Skin of body (tissue), 2 donors: Measurements from ENCODE around the gene RPL22. TPM values are rescaled to one million over a fixed set of nuclear protein-coding genes. Genes with fewer than 3 reads are reported as not detected.
A peak's percentile ranks its signal among the peaks of the same experiment; 100 is the strongest.

ENCODE experiments used
- DNase-seq: peaks from one replicate; lab custom pipeline; 2025; lab: John Stamatoyannopoulos, UW
- total RNA-seq: library from RNA; depleted of rRNA; stranded (reverse); fragments of >200 nt; gene quantifications from one replicate; pipeline ENCODE4 v1.2.3, GENCODE V29; 2014

RPL22 gene
- total RNA-seq, result 261 TPM

DNA sequence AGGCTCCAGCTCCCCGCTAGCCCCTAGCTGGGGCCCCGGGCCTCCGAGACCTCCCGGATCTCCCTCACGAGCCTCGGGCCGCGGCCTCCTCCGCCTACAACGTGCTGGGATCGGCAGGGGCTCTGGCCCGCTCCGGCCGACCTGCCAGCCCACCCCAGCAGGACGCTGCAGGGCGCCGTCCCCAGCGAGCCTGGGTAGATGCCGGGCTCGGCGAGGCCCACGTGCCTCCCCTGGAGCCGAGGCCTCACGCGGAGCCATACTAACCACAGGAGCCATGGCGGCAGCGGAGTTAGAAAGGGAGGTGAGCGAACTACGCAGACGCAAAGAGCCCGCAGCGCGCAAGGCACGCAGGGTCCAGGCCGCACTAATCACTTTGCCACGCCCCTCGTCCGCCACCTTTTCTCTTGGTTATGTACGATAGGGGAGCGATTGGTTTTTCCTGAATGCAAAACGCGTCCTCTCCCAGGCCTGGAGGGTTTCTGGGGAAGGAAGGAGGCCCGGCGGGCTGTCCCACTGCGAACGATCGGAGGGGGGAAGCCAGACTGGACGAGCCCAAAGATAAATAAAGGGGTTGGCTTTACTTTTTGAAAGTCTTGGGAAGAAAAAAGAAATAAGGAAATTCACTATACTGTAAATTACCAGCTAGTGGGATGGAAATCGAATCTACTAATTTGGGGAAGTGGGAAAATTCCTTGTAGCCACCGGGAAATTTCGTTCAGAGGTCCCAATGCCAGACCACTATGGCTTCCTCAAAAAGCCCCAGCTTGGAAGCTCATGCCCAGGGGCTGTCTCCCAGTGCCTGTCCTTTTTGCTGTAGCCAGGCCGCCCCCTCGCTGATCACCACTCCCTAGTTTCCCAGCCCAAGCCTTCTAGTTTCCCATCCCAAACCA is at the start of gene RPL22:
Gene RPL22, minus strand, starts transcription at position 298 of the 890 bp plus-strand sequence. Its CDS starts 22 bp downstream, at position 276.
- peak; percentile 99 for DNase-seq

GRCh38 chr1:6248161-6248776 is 48.9 kb upstream of the RPL22 start:
- DNase-seq, result no peak

DNA sequence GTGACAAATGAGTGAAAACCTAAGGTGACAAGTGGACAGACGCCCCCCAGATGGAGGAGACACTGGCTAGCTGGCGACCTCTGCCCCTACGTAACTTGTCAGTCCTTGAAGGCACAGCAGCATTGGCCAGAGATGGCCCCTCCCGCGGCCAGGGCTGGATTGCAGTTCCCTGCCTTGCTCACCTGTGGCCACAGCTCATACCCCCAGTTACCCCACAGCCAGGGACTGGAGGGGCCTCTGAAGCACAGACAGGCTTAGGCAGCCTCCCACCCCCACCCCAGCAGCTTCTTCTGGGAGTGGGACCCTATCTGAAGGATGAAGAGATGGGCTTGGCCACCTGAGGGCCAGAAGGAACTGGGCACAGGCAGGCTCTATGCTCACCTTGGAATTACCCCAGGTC is 48.3 kb upstream of the RPL22 start:
- DNase-seq, result no peak

GRCh38 chr1:6246497-6247467 is 47.4 kb upstream of the RPL22 start:
- DNase-seq, result peak; percentile 70

- DNase-seq, result no peak
Observed at GRCh38 chr1:6245869-6246496, 46.6 kb upstream of the RPL22 start.

- peak; percentile 72 for DNase-seq
Observed at GRCh38 chr1:6245086-6245868, 45.9 kb upstream of the RPL22 start.

GRCh38 chr1:6244401-6245049 is 45.1 kb upstream of the RPL22 start:
- no peak for DNase-seq

- DNase-seq, result no peak
Observed at GRCh38 chr1:6243993-6244392, 44.6 kb upstream of the RPL22 start, which contains the start of gene HES3. HES3 (plus strand) TSS chr1:6244179; CDS start chr1:6244366, 187 bp downstream.

GRCh38 chr1:6243053-6243834 is 43.8 kb upstream of the RPL22 start:
- no peak for DNase-seq

GRCh38 chr1:6241887-6242740 is 42.7 kb upstream of the RPL22 start:
- DNase-seq, result no peak

DNA sequence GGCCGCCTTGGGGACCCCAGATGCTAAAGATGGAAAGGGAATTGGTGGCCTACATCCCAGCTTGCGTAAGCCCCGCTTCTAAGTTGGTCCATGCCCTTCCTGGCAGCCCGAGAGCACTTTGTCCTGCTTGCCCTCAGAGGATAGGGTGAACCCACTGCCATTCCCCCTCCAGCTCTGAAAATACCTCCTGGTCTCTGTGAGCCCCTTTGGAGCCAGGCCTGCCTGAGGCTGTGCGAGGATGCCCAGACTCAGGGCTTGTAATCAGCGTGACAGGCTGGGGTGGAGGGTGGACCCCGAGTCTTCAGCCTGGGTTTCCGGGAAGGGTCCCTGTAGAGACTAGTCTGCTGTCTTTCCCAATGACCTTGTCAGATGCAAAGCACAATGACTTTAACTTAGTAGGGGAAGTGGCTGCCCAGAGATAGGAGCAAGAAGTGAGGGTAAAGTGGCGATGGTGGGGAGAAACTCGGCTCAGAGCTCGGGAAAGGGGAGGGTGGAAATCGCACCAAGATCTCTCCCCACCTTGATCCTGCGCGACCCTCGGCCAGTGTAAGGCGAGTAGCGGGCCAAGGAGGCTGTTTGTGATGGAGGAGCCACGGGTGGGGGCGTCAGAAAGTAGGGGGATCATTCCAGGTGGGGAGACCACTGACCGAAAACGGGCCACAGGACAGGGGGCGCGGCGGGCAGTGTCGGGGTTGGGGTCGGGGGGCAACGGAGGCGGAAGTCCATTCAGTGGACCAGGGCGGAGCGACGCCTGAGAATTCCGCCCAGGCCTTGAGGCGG is 41.9 kb upstream of the RPL22 start:
- DNase-seq, result no peak

DNA sequence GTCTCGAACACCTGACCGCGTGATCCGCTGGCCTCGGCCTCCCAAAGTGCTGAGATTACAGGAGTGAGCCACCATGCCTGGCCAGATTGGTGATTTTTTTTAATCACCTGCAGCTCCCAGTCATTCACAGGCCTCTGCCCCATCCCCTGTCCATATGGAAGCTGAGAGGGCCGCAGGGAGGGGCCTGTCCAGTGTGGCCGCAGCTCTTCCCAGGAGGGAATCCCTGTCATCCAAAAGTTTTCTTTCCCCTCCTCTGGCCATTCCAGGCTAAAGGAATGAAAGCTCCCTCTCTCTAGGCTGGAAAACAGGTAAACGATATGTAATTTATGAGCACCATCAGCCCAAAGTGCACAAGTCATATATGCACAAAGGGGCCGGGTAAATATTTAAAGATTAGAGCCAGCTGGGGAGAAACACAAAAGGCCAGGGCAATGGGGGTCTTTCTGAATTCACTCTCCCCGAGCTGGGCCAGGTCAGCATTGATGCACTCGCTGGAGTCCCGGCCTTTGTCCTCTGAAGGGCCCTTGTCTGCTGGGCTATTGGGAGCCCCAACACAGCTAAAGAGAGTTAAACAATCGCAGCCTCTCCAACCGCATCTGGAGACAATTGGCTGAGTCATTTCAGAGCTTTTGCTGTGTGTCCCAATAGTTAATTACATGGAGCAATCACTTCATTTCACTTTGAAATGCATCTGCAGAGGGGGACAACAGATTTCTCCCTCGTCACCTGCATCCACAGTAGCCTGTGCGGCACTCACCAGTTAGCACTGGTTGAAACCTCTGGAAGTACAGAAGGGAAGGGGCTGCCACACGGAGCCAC is 40.8 kb upstream of the RPL22 start:
- DNase-seq, result peak; percentile 58

GRCh38 chr1:6239213-6239752 is 39.9 kb upstream of the RPL22 start:
- no peak for DNase-seq

- DNase-seq, result no peak
Observed at GRCh38 chr1:6237093-6237492, 37.7 kb upstream of the RPL22 start.

DNA sequence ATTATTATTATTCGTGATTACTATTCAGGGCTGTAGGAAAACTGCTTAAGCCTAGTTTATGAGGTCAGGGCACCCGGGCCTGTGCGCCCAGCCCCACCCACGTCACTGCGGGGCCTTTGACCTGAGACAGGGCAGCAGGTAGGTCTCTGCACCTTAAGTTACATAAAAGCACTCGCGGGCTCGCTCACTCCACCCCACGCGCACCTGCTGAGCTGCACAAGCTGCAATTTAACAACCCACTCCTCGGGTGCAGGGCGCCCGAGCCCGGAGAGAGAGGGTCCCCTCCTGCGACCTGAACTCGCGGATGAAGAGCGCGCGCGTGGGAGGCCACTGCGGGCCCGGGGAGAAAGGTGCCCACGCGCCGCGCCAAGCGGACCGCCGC is 35.9 kb upstream of the RPL22 start:
- no peak for DNase-seq
